Measurements from ENCODE around the gene EIF3K.

DNA sequence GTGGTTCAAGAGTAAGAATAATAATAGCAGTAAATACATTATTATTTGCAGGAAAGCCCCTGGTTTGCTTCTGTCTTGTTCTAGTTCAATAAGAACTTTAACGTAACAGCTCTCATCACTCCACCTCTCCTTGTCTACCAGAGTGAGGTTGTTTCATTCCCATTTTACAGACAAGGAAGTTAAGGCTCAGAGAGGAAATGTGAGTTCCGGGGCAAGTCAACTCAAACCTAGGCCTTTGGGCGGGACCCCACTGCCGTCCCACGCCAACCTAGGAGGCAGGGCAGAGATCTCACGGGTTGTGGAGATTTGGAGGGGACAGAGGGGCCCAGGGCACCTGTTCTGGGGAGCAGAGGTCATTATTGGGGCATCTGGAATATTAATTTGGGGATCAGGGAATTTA is 2.7 kb upstream of the EIF3K start:
- TF ChIP-seq, protein P1, sequence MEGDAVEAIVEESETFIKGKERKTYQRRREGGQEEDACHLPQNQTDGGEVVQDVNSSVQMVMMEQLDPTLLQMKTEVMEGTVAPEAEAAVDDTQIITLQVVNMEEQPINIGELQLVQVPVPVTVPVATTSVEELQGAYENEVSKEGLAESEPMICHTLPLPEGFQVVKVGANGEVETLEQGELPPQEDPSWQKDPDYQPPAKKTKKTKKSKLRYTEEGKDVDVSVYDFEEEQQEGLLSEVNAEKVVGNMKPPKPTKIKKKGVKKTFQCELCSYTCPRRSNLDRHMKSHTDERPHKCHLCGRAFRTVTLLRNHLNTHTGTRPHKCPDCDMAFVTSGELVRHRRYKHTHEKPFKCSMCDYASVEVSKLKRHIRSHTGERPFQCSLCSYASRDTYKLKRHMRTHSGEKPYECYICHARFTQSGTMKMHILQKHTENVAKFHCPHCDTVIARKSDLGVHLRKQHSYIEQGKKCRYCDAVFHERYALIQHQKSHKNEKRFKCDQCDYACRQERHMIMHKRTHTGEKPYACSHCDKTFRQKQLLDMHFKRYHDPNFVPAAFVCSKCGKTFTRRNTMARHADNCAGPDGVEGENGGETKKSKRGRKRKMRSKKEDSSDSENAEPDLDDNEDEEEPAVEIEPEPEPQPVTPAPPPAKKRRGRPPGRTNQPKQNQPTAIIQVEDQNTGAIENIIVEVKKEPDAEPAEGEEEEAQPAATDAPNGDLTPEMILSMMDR (conservative IDR thresholded peaks at IDR 0.05 in 1 of 2, IDR thresholded peaks at IDR 0.05 in 1 of 2; ENCODE audit: extremely low read depth in 1 of 2, insufficient read depth in 1 of 2, low read depth in 1 of 2, low read length in 2 of 2), result no peak
- TF ChIP-seq EZH2 (IDR thresholded peaks at IDR 0.05; ENCODE audit: borderline replicate concordance, low read length), result no peak

Data from mammary epithelial cell (primary cell).